Mesenteric fat pad (tissue), 1 donor: ENCODE measurements around the gene SLC29A1. TPM values are rescaled to one million over a fixed set of nuclear protein-coding genes. Genes with fewer than 3 reads are reported as not detected.

Experiments used
- DNase-seq: peaks from one replicate; pipeline ENCODE4 v3.0.0-alpha.2; 2020; ENCODE audit warnings: low spot score
- total RNA-seq: library from RNA; stranded (reverse); fragmentation: NEBNext Ultra II Directional; extraction: Animal tissue kit (Norgen Biotek cat#: 25700); gene quantifications from one replicate; pipeline ENCODE4 v1.2.1, GENCODE V29; 2021
- donor health status: DM: yes; HTN: yes; CAD: no.

Gene SLC29A1
- total RNA-seq, 1 donor from 2014 or later: 205 TPM

GRCh38 chr6:44277763-44278162 is 54.4 kb downstream of the SLC29A1 start:
- no peak for DNase-seq

GRCh38 chr6:44278315-44278714 is 54.9 kb downstream of the SLC29A1 start:
- DNase-seq: no peak

- DNase-seq: no peak
These were observed 55.6 kb downstream of the SLC29A1 start for GRCh38 chr6:44278774-44279697.

Other genes starting within 250 kb of the SLC29A1 start
- 36.7 TPM for gene MRPL14, start 96.1 kb upstream of the SLC29A1 start, total RNA-seq
- gene TMEM63B, start 96.0 kb upstream of the SLC29A1 start, total RNA-seq: 24.3 TPM
- 2.4 TPM for gene CAPN11, start 64.8 kb upstream of the SLC29A1 start, total RNA-seq
- gene MYMX, start 6.7 kb upstream of the SLC29A1 start, total RNA-seq: 11.6 TPM
- 630 TPM for gene HSP90AB1, start 23.5 kb downstream of the SLC29A1 start, total RNA-seq
- 27.4 TPM for gene SLC35B2, start 33.9 kb downstream of the SLC29A1 start, total RNA-seq
- gene NFKBIE, start 42.0 kb downstream of the SLC29A1 start, total RNA-seq: 6.6 TPM
- gene TMEM151B, start 46.9 kb downstream of the SLC29A1 start, total RNA-seq: not detected
- gene AARS2, start 89.8 kb downstream of the SLC29A1 start, total RNA-seq: 8.1 TPM
- not detected for gene SPATS1, start 119.1 kb downstream of the SLC29A1 start, total RNA-seq
- 16.8 TPM for gene CDC5L, start 164.1 kb downstream of the SLC29A1 start, total RNA-seq